Suppressor macrophage treated with lipopolysaccharide for 1 hour (primary cell): ENCODE results near the gene C1orf105.

ENCODE experiments used
- DNase-seq, 3 donors: peaks; one replicate each; pipeline ENCODE4 v3.0.0-alpha.2; 2020 to 2022

Gene C1orf105

GRCh38 chr1:172460177-172460576, 39.7 kb downstream of the C1orf105 start:
- no peak for DNase-seq

GRCh38 chr1:172460887-172461315, 40.4 kb downstream of the C1orf105 start:
- no peak for DNase-seq

- no peak for DNase-seq
These were observed 45.1 kb downstream of the C1orf105 start for GRCh38 chr1:172465617-172466016.

GRCh38 chr1:172466795-172467407, 46.4 kb downstream of the C1orf105 start:
- DNase-seq, result no peak

- DNase-seq, result no peak
These were observed 47.0 kb downstream of the C1orf105 start for GRCh38 chr1:172467446-172467845.

- no peak for DNase-seq
These were observed 47.8 kb downstream of the C1orf105 start for GRCh38 chr1:172468296-172468695.

- no peak for DNase-seq
These were observed 49.2 kb downstream of the C1orf105 start for GRCh38 chr1:172469717-172470116.

GRCh38 chr1:172470149-172470548, 49.7 kb downstream of the C1orf105 start:
- DNase-seq, result no peak

- DNase-seq, result peak; percentile 38 to 60 (median 48)
These were observed 51.2 kb downstream of the C1orf105 start for GRCh38 chr1:172471666-172472065.

GRCh38 chr1:172472495-172472894, 52.0 kb downstream of the C1orf105 start:
- peak; percentile 28 to 54 (median 46) for DNase-seq

- DNase-seq, result peak; percentile 66 to 83 (median 78)
These were observed 52.8 kb downstream of the C1orf105 start for GRCh38 chr1:172473302-172473701.

GRCh38 chr1:172473842-172474241, 53.4 kb downstream of the C1orf105 start:
- no peak for DNase-seq

GRCh38 chr1:172476218-172476811, 55.8 kb downstream of the C1orf105 start:
- no peak for DNase-seq

GRCh38 chr1:172477216-172477615, 56.7 kb downstream of the C1orf105 start:
- DNase-seq, result no peak

GRCh38 chr1:172477741-172478140, 57.3 kb downstream of the C1orf105 start:
- DNase-seq, result no peak

GRCh38 chr1:172478485-172478884, 58.0 kb downstream of the C1orf105 start:
- no peak for DNase-seq

GRCh38 chr1:172480431-172480830, 59.9 kb downstream of the C1orf105 start:
- DNase-seq, result no peak

- DNase-seq, result no peak
These were observed 61.6 kb downstream of the C1orf105 start for GRCh38 chr1:172482044-172482443.

- no peak for DNase-seq
These were observed 63.0 kb downstream of the C1orf105 start for GRCh38 chr1:172483448-172483847.

- DNase-seq, result no peak
These were observed 63.8 kb downstream of the C1orf105 start for GRCh38 chr1:172484252-172484651.

GRCh38 chr1:172485626-172486025, 65.1 kb downstream of the C1orf105 start:
- no peak for DNase-seq

GRCh38 chr1:172486805-172487454, 66.4 kb downstream of the C1orf105 start:
- no peak for DNase-seq

- DNase-seq, result no peak
These were observed 67.1 kb downstream of the C1orf105 start for GRCh38 chr1:172487550-172487949.

GRCh38 chr1:172488393-172488792, 67.9 kb downstream of the C1orf105 start:
- no peak for DNase-seq
